Umbilical cord (tissue), 2 donors: Measurements from ENCODE around the gene PRKCB. TPM values are rescaled to one million over a fixed set of nuclear protein-coding genes. Genes with fewer than 3 reads are reported as not detected.

Experiments used
- DNase-seq: peaks from one replicate; pipeline ENCODE4 v3.0.0-alpha.2; 2015; ENCODE audit warnings: low spot score
- total RNA-seq: library from RNA; depleted of rRNA; stranded (reverse); fragments of >200 nt; gene quantifications from one replicate; pipeline ENCODE4 v1.2.3, GENCODE V29; 2014; ENCODE audit warnings: low replicate concordance; ENCODE audit not compliant: insufficient read depth

Gene PRKCB
- total RNA-seq, 1 donor from 2014 or later, result 17.8 TPM

DNA sequence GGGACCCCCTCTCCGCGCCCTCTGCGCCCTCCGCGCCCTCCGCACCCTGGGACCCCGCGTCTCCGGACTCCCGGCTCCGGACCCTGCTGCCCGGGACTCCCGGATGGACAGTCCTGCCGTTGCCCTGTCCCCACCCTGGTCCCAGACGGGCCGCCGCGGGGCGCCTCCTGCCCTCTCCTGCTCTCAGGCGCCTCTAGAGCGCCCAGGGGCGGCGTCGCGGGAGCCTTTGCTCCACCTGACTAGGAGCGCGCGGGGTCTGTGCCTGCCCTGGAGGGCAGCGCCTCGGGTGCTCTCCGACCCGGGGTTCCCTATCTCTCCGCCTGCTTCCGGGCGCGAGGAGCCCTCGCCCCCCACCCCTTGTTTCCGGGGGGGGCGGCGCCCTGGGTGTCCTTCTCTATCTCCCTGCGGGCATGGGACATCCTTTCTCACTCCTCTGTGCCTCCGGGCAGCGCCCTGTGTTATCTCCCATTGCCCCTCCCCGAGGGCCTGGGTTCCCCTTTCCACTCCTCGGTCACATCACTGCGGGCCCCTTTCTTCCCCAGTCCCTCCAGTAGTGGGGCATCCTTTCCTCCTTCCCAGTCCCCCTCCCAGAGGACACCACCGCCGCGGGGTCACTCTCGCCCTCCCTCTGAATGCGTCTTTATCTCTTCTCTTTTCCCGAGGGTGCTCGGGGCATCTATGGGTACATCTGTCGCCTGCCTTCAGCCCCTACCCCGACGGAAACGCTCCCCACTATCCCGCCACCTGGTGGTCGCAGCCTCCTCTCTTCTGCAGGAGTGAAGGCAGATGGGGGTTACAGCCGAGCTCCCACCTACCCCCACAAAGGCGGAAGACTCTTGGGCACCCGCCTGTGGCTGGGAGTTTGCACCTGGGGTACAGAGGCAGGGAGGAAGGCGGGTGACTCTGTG is 875 bp downstream of the PRKCB start:
- no peak for DNase-seq

DNA sequence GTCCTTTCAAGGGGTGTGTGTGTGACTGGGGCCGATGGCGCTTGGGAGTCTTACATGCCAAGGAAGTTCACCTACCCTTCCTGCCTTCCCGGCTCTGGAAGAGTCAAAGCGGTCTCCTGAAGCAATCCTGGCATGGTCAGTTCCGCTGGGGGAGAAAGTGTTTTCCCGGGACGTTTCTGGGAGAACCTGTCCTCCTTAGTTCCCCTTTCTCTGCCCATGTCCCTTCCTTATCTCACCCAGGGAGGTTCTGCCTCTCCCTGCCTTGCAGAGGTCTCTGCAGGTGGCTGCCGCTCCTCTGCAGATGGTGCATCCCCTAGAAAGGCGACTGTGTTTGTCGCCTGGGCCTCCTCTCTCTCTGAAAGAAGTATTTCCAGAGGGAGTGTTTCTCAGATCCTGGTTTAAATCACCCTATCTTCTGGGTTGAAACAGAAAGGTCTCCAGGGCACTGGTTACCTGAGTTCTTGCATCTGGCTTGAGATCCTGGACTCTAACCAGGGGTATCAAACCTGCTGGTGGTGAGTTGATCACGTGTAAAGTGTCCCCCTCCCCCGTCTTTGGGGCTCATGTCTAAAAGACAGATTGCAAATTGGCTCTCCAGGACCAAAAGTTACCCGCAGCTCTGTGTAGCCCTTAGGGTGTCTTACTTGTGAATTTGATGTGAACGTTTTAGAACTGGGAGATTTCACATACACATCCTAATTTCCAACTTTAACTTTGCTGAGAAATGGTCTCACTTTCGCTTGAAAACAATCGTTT is 1.9 kb downstream of the PRKCB start:
- DNase-seq, result no peak

DNA sequence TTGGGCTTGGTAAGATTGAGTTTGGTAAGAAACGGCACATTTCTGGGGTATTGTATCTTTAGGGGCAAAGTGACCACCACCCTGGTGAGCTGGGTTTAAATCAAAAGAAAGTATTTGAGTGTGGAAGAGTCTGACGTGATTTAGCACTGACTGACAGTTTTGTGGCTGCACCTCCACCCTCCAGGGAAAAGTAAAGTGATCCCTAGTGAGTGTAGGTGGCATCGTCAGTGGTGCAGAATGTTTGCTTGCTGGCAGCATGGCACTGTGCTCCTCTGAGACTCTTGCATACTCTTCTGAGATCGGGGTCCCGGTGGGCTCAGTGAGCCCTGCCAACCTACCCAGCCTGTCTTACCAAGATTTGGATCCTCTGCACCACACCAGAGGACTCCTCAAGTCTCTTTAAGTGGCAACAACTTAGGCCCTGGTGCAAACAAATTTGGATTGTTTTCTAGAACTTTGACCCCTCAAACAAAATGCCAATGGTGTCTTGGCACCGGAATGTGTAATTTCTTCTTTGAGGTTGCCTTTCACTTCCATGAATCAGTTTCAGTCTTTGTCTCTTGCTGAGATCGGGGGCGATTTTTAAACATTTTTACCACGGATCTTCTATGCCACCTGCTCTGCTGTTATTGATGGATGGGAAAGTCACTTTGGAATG is 2.8 kb downstream of the PRKCB start:
- no peak for DNase-seq

DNA sequence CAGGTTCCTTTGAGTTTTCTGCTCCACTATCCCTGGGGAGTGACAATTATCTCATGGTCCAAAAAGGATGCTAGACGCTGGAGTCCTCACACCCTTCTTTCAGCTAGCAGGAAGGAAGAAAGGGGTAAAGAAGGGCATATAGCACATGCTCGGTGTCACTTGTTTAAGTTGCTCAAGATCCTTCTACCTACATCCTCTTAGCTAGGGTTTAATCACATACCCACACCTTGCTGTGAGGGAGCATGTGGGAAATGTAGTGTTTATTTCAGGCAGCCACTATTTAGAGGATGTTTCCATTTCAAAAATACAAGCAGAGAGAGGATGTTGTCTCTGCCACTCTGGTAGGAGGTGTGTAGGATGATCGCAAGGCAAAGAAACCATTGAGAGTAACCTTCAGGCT is 4.5 kb downstream of the PRKCB start:
- DNase-seq, result no peak

DNA sequence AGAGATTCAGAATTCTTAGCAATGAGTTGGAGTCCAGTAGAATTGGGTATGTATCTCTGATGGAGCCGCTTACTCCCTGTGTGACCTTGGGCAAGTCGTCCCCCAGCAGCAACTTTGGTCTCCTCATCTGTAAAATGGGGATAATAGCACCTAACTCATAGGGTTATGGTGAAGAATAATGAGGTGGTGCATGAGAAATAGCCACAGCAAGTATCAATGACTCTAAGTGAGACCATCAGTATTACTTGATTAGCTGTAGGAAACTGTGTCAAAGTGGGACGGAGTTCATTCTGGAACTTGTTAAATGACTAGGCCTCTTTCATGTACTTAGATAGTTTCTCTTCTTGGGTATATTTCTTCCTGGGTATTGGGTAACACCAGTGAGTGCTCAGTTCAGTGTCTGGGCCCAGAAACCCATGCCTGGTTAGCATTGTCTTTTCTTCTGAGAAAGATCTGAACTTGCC is 6.4 kb downstream of the PRKCB start:
- no peak for DNase-seq

DNA sequence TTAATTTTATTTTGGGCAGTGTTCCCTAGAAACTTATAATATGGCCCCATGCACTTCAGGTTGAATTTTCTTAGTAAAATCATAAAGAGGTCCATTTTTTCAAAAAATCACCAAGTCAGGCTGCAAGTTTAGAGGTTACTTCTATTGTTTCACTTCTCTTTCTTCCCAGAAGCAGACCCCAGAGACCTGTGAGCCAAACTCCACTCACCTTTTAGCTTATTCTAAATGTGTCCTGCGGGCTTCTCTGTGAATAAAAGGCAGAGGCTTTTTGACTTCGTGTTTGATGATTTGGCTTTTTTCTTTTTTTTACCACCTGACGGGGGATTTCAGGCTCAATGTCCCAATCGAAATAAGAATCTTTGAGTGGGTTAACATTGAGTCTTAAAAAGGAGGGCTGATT is 7.4 kb downstream of the PRKCB start:
- DNase-seq, result no peak

DNA sequence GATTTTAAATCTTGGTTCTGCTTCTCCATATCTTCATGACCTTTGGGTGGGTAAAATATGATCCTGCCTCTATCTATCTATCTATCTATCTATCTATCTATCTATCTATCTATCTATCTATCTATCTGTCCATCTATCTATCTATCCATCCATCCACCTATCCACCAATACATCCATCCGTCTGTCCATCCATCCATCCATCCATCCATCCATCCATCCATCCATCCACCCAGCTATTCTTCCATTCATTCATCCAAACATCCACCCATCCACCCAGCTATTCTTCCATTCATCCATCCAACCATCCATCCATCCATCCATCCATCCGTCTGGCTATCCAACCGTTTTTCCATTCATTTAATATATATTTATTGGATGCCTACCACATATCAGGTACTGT is 11.5 kb downstream of the PRKCB start:
- DNase-seq, result no peak

DNA sequence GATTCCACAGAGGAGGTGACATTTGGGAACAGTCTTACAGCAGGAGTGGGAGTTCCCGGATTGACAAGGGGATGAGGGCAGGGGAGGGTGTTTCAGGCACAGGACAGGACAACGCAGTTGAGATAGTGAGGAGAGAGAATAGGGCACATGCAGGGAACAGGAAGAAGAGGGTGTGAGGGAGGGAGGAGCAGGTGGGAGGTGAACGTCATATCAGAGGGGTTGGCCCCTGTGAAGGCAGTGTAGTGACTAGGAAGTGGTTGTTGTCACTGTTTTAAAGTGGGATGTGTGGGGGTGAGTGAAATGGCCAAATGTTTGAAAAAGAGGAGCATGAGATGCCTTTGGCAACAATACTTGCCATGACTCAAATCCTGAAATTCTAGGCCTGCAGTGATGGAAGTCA is 12.2 kb downstream of the PRKCB start:
- DNase-seq, result no peak

DNA sequence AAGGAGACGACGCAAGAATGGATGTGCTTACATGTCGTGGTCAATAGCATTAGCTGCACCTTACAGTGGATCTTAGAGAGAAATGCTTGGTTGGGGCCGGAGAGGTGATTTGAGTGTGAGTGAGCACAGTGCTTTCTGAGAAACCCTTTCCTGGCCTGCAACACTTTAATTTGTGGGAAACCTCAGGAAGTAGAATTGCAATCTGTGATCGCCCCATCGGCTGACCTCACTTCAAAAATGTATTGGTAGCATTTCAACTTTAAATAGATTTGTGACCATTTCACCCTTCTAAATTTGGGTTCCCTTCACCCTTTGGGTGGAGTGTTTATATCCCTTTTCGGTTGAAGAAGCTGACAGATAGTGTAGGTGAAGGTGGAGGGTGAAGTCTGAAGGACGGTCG is 13.2 kb downstream of the PRKCB start:
- no peak for DNase-seq

DNA sequence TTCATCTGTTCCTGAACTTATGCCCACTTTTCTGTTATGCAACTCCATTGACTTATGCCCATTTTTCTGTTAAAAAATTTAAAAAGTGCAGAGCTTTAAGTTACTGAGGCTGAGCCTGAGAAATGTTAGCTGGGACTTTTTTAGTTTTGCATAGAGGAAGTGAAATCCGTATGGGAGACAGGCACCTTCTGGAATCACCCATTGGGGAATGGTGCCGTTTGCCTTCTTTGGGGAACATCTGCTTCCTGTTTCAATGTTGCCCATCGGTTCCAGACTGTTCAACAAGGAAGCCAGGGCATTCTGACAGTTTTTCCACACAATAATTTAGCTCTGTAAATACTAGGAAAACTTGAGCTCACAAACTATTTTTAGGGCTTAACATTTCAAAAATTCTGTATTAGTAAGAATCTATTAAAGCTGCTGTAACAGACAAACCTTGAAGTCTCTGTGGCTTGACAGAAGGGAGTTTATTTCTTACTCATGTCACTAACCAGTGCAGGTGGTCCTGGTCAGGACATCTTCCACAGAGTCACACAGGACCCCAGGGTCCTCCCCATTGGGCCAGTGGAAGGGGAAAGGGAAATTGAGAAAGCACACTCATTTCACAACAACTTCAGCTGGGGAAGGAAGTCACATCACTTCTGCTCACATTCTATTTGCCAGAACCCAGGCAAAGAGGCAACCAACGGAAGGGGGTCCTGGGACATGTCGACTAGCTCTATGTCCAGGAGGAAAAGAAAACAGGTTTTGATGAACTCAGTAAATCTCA is 17.2 kb downstream of the PRKCB start:
- no peak for DNase-seq

DNA sequence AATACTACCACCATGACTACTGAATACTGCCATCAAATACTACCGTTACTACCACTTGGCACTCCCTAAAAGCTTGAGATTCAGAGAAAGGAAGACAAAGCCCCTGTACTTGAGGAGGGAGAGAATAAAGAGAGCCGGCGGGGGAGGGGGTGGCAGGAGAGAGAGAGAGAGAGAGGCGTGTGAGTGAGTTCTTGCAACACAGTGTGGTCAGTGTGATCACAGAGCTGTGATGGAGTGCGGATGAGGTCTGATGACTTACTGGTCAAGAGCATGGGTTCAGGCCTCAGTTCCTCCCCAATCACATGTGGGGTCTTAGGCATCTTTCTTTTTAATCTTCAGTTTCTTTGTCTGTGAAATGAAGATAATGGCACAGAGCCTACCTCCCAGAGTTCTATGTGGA is 19.2 kb downstream of the PRKCB start:
- DNase-seq, result no peak

DNA sequence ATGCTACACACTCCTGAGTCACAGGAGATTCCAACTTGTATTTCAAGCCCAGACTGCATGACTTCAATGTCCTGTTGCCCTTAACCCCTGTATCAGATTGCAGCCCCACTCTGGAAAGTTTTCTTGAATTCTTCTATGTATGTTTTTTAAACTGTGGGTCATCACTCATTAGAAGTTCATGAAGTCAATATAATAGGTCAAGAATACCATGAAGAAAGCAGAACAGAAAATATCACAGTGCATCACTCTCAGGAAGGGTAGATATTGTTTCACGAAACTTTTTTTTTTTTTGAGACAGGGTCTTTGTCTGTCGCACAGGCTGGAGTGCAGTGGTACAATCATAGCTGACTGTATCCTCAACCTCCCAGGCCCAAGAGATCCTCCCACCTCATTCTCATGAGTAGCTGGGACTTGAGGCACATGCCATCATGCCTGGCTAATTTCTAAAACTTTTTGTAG is 20.5 kb downstream of the PRKCB start:
- DNase-seq, result no peak

DNA sequence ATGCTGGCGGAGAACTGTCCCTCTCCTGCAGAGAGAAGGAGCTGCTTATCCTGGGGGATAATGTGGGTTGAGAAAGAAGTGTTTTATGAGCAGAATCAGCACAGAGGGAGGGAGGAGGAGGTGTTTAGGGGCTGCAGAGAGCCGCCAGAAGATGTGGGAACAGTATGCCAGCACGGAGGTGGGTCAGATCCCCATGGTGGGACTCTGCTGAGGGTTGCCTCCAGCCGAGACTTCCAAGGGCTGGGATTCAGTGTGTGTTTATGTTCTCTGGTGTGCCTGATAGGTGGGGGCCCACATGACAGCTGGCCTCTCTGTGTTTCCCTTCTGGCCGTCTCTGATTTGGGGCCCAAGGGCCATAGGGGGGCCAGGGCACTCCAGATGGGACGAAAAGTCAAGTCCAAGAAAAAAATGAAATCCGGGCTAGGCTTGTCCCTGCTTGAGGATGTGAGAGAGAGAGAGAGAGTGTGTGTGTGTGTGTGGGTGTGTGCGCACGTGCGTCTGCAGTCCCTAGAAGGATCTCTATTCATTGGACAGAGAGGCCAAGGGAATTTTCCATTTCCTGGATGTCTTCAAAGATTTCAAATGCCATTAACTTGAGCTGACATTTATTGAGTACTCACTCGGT is 21.6 kb downstream of the PRKCB start:
- DNase-seq, result peak; percentile 55

DNA sequence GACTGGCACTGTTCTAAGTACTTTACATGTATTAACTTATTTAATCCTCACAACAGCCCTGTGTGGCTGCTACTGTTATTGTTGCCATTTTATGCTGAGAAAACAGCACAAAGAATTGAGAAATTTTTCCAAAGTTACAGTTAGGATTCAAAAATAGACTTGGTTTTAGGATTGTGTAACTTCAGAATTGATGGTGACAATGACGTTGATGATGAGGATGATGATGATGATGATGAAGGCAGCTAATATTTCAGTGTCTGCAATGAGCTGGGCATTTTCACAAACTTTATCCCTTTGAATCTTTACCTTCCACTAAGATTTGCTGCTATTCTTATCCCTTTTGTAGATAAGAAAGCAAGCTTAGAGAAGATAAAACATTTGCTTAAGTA is 22.1 kb downstream of the PRKCB start:
- peak; percentile 21 for DNase-seq

DNA sequence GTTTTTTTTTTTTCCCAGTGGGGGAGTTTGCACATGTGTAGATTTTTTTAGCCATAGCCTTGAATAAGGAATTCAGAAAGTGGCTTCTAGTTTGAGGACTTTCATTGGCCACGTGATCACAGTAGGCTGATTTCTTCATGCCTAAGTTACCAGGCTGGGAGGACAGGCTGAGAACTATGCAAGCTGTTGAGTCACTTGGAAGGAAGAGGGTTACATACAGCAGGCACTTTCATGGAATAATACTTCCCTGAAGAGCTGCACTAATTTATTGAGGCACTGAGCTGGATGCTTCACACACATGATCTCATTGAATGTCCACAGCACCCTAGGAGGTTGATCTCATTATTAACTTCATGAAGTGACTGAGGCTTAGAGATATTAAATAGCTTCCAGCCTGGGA is 22.8 kb downstream of the PRKCB start:
- DNase-seq, result peak; percentile 37

DNA sequence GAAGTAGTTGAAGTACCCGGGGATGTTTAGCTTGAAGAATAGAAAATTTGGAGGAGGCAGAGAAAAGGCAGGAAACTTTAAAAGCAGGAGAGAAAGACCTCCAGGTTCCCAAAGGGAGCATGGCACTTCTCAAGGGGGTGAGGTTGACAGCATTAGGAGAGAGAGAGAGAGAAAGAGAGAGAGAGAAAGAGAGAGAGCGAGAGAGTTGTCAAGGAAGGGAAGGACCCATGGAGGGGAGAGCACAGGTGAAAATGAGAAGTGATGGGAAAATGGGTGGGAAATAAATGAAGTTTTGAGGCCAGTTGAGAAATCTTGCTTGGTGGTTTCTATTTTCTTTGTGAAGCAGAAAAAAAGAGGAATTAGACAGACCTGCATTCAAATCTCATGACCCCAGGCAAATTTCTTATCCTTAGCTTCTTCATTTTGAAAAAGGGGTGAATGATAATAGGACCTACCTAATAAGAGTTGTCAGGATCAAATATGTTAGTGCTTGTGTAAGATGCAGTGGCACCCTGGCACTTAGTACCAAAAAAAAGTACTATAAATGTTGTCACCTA is 24.0 kb downstream of the PRKCB start:
- no peak for DNase-seq

DNA sequence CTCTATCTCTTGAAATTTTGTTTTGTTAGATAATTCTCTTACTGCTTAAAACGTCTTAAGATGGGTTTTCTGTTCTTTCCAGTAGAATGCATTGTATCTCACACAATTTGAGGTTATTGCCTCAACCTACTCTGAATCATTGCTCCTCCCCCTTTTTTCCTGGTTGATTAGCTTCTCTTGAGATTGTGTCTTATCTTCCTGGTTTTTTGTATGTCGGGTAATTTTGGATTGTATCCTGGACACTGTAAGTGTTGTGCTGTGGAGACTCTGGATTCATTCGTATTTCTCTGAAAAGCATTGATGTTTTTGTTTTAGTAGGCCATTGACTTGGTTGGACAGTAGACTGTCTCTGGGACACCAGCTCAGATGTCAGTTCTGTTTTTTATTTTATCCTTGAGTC is 26.1 kb downstream of the PRKCB start:
- DNase-seq, result no peak

DNA sequence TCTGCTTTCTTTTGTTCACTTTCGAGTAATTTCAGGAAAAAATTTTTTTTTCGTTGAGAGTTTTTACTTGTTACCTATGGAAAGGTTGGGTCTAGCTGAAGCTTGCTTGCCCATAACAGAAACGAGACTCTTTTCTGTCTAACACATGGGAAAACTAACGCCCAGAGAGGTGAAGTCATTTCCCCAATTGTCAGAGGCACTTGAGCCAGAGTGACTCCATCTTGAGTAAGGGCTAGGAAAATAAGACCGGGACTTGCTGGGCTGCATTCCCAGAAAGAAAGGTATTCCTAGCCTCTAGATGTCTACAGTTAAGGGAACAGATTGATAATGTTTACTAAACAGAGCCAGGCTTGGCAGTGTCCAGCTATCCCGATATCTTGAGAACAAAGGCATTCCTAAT is 26.8 kb downstream of the PRKCB start:
- DNase-seq, result no peak

DNA sequence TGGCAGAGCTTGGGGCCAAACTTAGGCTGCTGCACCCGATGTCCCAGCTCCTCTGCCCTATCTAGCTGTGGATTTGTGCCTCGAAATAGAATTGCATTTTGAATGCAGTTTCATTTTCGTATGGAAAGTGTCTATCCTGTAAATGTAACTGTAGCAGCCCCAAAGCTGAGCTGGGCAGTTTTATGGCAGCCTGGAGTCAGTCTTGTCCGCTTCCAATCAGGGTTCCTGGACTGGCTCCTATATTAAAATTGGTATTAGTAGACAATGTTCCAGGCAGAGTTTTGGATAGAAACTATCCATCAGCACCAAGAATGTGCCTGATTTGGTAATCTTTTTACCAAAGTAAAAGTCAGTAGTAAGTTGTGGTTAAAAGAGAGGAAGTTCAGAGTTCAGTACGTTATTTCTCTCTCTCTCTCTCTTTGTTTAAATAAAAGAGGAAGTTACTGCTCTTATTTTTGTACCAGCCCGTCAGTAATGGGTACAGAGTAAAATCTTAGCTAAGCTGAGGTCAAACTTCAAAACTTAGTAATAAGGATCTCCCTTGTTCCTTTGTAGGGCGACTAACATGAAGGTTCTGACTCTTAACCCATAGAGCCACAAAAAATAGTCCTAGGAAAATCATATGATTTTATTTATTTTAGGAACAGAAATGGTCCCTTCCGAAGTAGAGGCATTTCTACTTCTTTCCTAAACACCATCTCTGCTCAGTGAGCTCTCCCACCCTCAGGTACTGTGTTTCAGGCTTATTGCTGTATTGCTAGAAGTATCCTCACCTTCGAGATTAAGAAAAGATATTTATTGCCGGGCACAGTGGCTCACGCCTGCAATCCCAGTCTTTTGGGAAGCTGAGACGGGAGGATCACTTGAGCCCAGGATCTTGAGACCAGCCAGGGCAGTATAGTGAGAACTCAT is 28.0 kb downstream of the PRKCB start:
- DNase-seq, result peak; percentile 41

DNA sequence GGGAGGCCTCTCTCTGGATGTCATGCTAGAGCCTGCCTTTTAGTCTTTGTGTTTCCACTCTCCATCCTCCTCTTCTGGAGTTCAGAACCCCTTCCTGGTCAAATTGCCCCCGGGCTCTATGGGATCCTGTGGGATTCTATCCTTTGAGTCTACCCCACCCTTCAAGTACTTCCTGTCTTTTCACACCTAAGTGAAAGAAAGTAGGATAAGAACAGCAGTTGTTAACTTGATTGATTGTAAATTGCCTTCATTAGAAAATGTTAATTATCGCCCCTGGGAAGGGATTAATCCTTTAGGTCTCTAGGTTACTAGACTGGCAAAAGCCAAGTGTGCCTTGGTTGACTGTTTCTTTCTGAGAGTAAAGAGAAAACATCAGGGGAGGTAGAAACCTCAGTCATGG is 30.1 kb downstream of the PRKCB start:
- no peak for DNase-seq
